ENCODE results near the gene POGLUT3. TPM values are rescaled to one million over a fixed set of nuclear protein-coding genes. Genes with fewer than 3 reads are reported as not detected.

Gene POGLUT3
- polyA plus RNA-seq, 1 donor = 41.7 TPM

GRCh38 chr11:108500721-108501120 is 2.5 kb upstream of the POGLUT3 start:
- no peak for DNase-seq (ENCODE audit: low read depth)

- no peak for DNase-seq (ENCODE audit: low read depth)
Observed at GRCh38 chr11:108500169-108500568, 2.0 kb upstream of the POGLUT3 start.

GRCh38 chr11:108498816-108499408 is 728 bp upstream of the POGLUT3 start:
- DNase-seq (ENCODE audit: low read depth) = no peak

- DNase-seq (ENCODE audit: low read depth) = peak; percentile 95
Observed at GRCh38 chr11:108497317-108498045, 703 bp downstream of the POGLUT3 start.

GRCh38 chr11:108496643-108497256 is 1.4 kb downstream of the POGLUT3 start:
- DNase-seq (ENCODE audit: low read depth) = no peak

- no peak for DNase-seq (ENCODE audit: low read depth)
Observed at GRCh38 chr11:108495326-108495725, 2.9 kb downstream of the POGLUT3 start.

- no peak for DNase-seq (ENCODE audit: low read depth)
Observed at GRCh38 chr11:108494182-108494581, 4.0 kb downstream of the POGLUT3 start.

- no peak for DNase-seq (ENCODE audit: low read depth)
Observed at GRCh38 chr11:108491936-108492335, 6.2 kb downstream of the POGLUT3 start.

GRCh38 chr11:108486828-108487227 is 11.4 kb downstream of the POGLUT3 start:
- DNase-seq (ENCODE audit: low read depth) = no peak

GRCh38 chr11:108486331-108486730 is 11.9 kb downstream of the POGLUT3 start:
- DNase-seq (ENCODE audit: low read depth) = no peak

GRCh38 chr11:108483163-108483562 is 15.0 kb downstream of the POGLUT3 start:
- DNase-seq (ENCODE audit: low read depth) = no peak

- DNase-seq (ENCODE audit: low read depth) = no peak
Observed at GRCh38 chr11:108474664-108475463, 23.3 kb downstream of the POGLUT3 start.

GRCh38 chr11:108472681-108473080 is 25.5 kb downstream of the POGLUT3 start:
- no peak for DNase-seq (ENCODE audit: low read depth)

- no peak for DNase-seq (ENCODE audit: low read depth)
Observed at GRCh38 chr11:108468478-108468864, 29.7 kb downstream of the POGLUT3 start.

GRCh38 chr11:108467091-108467823 is 30.9 kb downstream of the POGLUT3 start, which contains the start of gene C11orf65:
Gene C11orf65, minus strand, starts transcription at chr11:108467529. Its CDS starts 5,970 bp downstream, at chr11:108461559.
- DNase-seq (ENCODE audit: low read depth) = peak; percentile 94

- no peak for DNase-seq (ENCODE audit: low read depth)
Observed at GRCh38 chr11:108466405-108466804, 31.8 kb downstream of the POGLUT3 start.

- DNase-seq (ENCODE audit: low read depth) = no peak
Observed at GRCh38 chr11:108453207-108453835, 44.9 kb downstream of the POGLUT3 start.
